H9 (cell line): ENCODE data around the gene CSAD. TPM values are rescaled to one million over a fixed set of nuclear protein-coding genes. Genes with fewer than 3 reads are reported as not detected.

ENCODE experiments used
- DNase-seq: peaks from one replicate; pipeline ENCODE4 v3.0.0-alpha.2; 2017
- H2AFZ ChIP-seq: one replicate; pipeline ENCODE4 v1.6.1; 2013; ENCODE audit warnings: mild to moderate bottlenecking, low read length, control low read depth, moderate library complexity
- H2AK5ac ChIP-seq: 2 replicates; pipeline ENCODE4 v1.6.1; 2013; ENCODE audit warnings: low read length, control low read depth, mixed read lengths; ENCODE audit not compliant: insufficient read length
- H2BK120ac ChIP-seq: one replicate; pipeline ENCODE4 v1.6.1; 2013; ENCODE audit warnings: low read depth, mild to moderate bottlenecking, low read length, control low read depth, inconsistent platforms; ENCODE audit not compliant: poor library complexity, severe bottlenecking
- H2BK12ac ChIP-seq: 2 replicates; pipeline ENCODE4 v1.6.1; 2013; ENCODE audit warnings: low read length, control low read depth, mixed read lengths, low read depth; ENCODE audit not compliant: insufficient read length
- H2BK15ac ChIP-seq: 2 replicates; pipeline ENCODE4 v1.6.1; 2013; ENCODE audit warnings: low read depth, low read length, control low read depth
- H2BK20ac ChIP-seq: one replicate; pipeline ENCODE4 v1.6.1; 2013; ENCODE audit warnings: low read depth, mild to moderate bottlenecking, low read length, control low read depth, inconsistent platforms; ENCODE audit not compliant: poor library complexity, severe bottlenecking
- H2BK5ac ChIP-seq: 2 replicates; pipeline ENCODE4 v1.6.1; 2013; ENCODE audit warnings: low read length, control low read depth, mixed read lengths; ENCODE audit not compliant: insufficient read length
- H3K14ac ChIP-seq: 2 replicates; pipeline ENCODE4 v1.6.1; 2013; ENCODE audit warnings: low read length, control low read depth; ENCODE audit not compliant: insufficient read depth
- H3K18ac ChIP-seq: 2 replicates; pipeline ENCODE4 v1.6.1; 2013; ENCODE audit warnings: low read depth, mild to moderate bottlenecking, mixed read lengths, low read length, control low read depth; ENCODE audit not compliant: insufficient read length
- H3K23ac ChIP-seq: 2 replicates; pipeline ENCODE4 v1.6.1; 2013; ENCODE audit warnings: low read length, control low read depth, mixed read lengths, low read depth; ENCODE audit not compliant: insufficient read length
- H3K23me2 ChIP-seq: 2 replicates; pipeline ENCODE4 v1.6.1; 2013; ENCODE audit warnings: low read depth, mild to moderate bottlenecking, mixed read lengths, low read length, control low read depth; ENCODE audit not compliant: insufficient read length, poor library complexity, severe bottlenecking
- H3K27ac ChIP-seq: 2 replicates; pipeline ENCODE4 v1.5.1; 2013; ENCODE audit warnings: low read length, control low read depth, mixed read lengths, low read depth; ENCODE audit not compliant: insufficient read length
- H3K27me3 ChIP-seq: 2 replicates; pipeline ENCODE4 v1.6.1; 2013; ENCODE audit warnings: low read length, control low read depth, inconsistent platforms; ENCODE audit not compliant: insufficient read depth
- H3K4ac ChIP-seq: 2 replicates; pipeline ENCODE4 v1.6.1; 2013; ENCODE audit warnings: low read depth, mild to moderate bottlenecking, control low read depth, inconsistent platforms, low read length, moderate library complexity
- H3K4me1 ChIP-seq: 2 replicates; pipeline ENCODE4 v1.6.1; 2013; ENCODE audit warnings: low read length, control low read depth, inconsistent platforms; ENCODE audit not compliant: insufficient read depth
- H3K4me2 ChIP-seq: 2 replicates; pipeline ENCODE4 v1.6.1; 2013; ENCODE audit warnings: low read length, control low read depth, mixed read lengths; ENCODE audit not compliant: insufficient read length, insufficient read depth
- H3K56ac ChIP-seq: 2 replicates; pipeline ENCODE4 v1.6.1; 2013; ENCODE audit warnings: low read depth, mild to moderate bottlenecking, mixed read lengths, low read length, control low read depth; ENCODE audit not compliant: insufficient read length
- H3K79me1 ChIP-seq: 2 replicates; pipeline ENCODE4 v1.6.1; 2013; ENCODE audit warnings: low read depth, mild to moderate bottlenecking, moderate library complexity, low read length, control low read depth, inconsistent platforms; ENCODE audit not compliant: insufficient read depth, poor library complexity, severe bottlenecking
- H3K79me2 ChIP-seq: 2 replicates; pipeline ENCODE4 v1.6.1; 2013; ENCODE audit warnings: low read length, control low read depth, inconsistent platforms; ENCODE audit not compliant: insufficient read depth
- H3K9ac ChIP-seq: 2 replicates; pipeline ENCODE4 v1.6.1; 2013; ENCODE audit warnings: low read length, control low read depth, mixed read lengths; ENCODE audit not compliant: insufficient read length; ENCODE audit errors: extremely low read depth
- H3K9me3 ChIP-seq: one replicate; pipeline ENCODE4 v1.6.1; 2013; ENCODE audit warnings: low read depth, low read length, inconsistent platforms; ENCODE audit not compliant: control insufficient read depth
- H3T11ph ChIP-seq: one replicate; pipeline ENCODE4 v1.6.1; 2013; ENCODE audit warnings: mild to moderate bottlenecking, low read length, control low read depth, inconsistent platforms
- H4K20me1 ChIP-seq: one replicate; pipeline ENCODE4 v1.6.1; 2013; ENCODE audit not compliant: control insufficient read depth, insufficient read length, insufficient read depth
- H4K5ac ChIP-seq: 2 replicates; pipeline ENCODE4 v1.6.1; 2013; ENCODE audit warnings: low read depth, mild to moderate bottlenecking, mixed read lengths, low read length, control low read depth; ENCODE audit not compliant: insufficient read length
- H4K8ac ChIP-seq: replicated peaks from 2 replicates; pipeline ENCODE4 v1.6.1; 2013; ENCODE audit warnings: low read length, control low read depth, mixed read lengths, low read depth; ENCODE audit not compliant: insufficient read length
- H4K91ac ChIP-seq: 2 replicates; pipeline ENCODE4 v1.6.1; 2013; ENCODE audit warnings: low read depth, mild to moderate bottlenecking, moderate library complexity, mixed read lengths, low read length, control low read depth; ENCODE audit not compliant: insufficient read length
- H3K27ac Mint-ChIP-seq, 3 experiments: 2 replicates in 2 of 3; 3 replicates in 1 of 3; pipeline ENCODE4 v1.8.0; 2020 to 2021; ENCODE audit warnings: mixed read lengths in 3 of 3, mild to moderate bottlenecking in 1 of 3, moderate library complexity in 1 of 3
- H3K27me3 Mint-ChIP-seq: 2 replicates; pipeline ENCODE4 v1.8.0; 2021; ENCODE audit warnings: low read depth, mild to moderate bottlenecking, moderate library complexity, mixed read lengths
- H3K36me3 Mint-ChIP-seq, 3 experiments: 2 replicates in 2 of 3; 3 replicates in 1 of 3; pipeline ENCODE4 v1.8.0; 2020 to 2021; ENCODE audit warnings: low read depth in 3 of 3, mixed read lengths in 3 of 3; ENCODE audit not compliant: insufficient read depth in 1 of 3
- H3K4me1 Mint-ChIP-seq, 2 experiments: 2 replicates each; pipeline ENCODE4 v1.8.0; 2020; ENCODE audit warnings: mixed read lengths in 2 of 2
- H3K4me3 Mint-ChIP-seq, 2 experiments: 2 replicates in 1 of 2; 3 replicates in 1 of 2; pipeline ENCODE4 v1.8.0; 2020 to 2021; ENCODE audit warnings: mild to moderate bottlenecking in 2 of 2, mixed read lengths in 2 of 2, moderate library complexity in 1 of 2
- H3K9me3 Mint-ChIP-seq, 2 experiments: 2 replicates in 1 of 2; 3 replicates in 1 of 2; pipeline ENCODE4 v1.8.0; 2020; ENCODE audit warnings: mild to moderate bottlenecking in 2 of 2, mixed read lengths in 2 of 2, moderate library complexity in 1 of 2
- WGBS: extraction: QIAGEN DNeasy Blood & Tissue Kit; methylation state at CpG from one replicate; pipeline ENCODE4 v1.1.7; 2013; ENCODE audit warnings: missing lambda C conversion rate, low lambda C conversion rate, mixed read lengths; ENCODE audit not compliant: insufficient read length; ENCODE audit errors: extremely low coverage; 5-methylcytosine and 5-hydroxymethylcytosine counted together
- total RNA-seq: library from RNA; stranded (reverse); gene quantifications from 2 replicates; pipeline ENCODE4 v1.2.1, GENCODE V29; 2021
- TF ChIP-seq, protein P1 (sequence below): fragments of 200-600 bp; sonication (generic); conservative IDR thresholded peaks from 3 replicates; pipeline ENCODE4 v1.8.0; 2021; ENCODE audit warnings: antibody characterized with exemption, mild to moderate bottlenecking

The CSAD gene
- total RNA-seq, 1 experiment from 2014 or later, result 7.4 TPM

GRCh38 chr12:53193040-53193439, 12.3 kb upstream of the CSAD start:
- Mint-ChIP-seq H3K4me3 (no peak overlapping the region; a peak in 1 of 5 replicates), H3K27ac (no peak overlapping the region), H3K27me3 (peaks cover 71% of the 10 kb centered on the region), H3K36me3 (peaks cover 0 to 6% (median 0%) of the 10 kb centered on the region in 3 experiments; a peak in 4 of 7 replicates), H3K4me1 (peaks cover 14 to 17% of the 10 kb centered on the region in 2 experiments), H3K9me3 (0 out of 5 replicates have a peak, but pooled peaks cover 0 to 1% of the 10 kb centered on the region in 2 experiments)
- H2AFZ ChIP-seq, result no peak overlapping the region
- no peak overlapping the region for H2AK5ac ChIP-seq
- H3K23me2 ChIP-seq, result no peaks in the 10 kb centered on the region
- H3K79me2 ChIP-seq, result no peaks in the 10 kb centered on the region
- H3K9ac ChIP-seq, result no peak overlapping the region
- no peak overlapping the region for H4K8ac ChIP-seq
- no peak overlapping the region for H3K23ac ChIP-seq
- no CpG with 5 or more reads among the region's 9 CpGs for WGBS
- H3K4me1 ChIP-seq, result no peaks in the 10 kb centered on the region
- no peak overlapping the region for H3K18ac ChIP-seq
- no peaks in the 10 kb centered on the region for H3K9me3 ChIP-seq
- no peak overlapping the region for H2BK15ac ChIP-seq
- no peaks in the 10 kb centered on the region for H4K20me1 ChIP-seq
- H4K5ac ChIP-seq, result no peak overlapping the region
- H2BK20ac ChIP-seq, result no peak overlapping the region
- no peak overlapping the region for H3K4me2 ChIP-seq
- H2BK12ac ChIP-seq, result no peak overlapping the region
- H3K4ac ChIP-seq, result no peak overlapping the region
- H3K27ac ChIP-seq, result no peak overlapping the region
- no peaks in the 10 kb centered on the region for H3K79me1 ChIP-seq
- TF ChIP-seq, protein P1, sequence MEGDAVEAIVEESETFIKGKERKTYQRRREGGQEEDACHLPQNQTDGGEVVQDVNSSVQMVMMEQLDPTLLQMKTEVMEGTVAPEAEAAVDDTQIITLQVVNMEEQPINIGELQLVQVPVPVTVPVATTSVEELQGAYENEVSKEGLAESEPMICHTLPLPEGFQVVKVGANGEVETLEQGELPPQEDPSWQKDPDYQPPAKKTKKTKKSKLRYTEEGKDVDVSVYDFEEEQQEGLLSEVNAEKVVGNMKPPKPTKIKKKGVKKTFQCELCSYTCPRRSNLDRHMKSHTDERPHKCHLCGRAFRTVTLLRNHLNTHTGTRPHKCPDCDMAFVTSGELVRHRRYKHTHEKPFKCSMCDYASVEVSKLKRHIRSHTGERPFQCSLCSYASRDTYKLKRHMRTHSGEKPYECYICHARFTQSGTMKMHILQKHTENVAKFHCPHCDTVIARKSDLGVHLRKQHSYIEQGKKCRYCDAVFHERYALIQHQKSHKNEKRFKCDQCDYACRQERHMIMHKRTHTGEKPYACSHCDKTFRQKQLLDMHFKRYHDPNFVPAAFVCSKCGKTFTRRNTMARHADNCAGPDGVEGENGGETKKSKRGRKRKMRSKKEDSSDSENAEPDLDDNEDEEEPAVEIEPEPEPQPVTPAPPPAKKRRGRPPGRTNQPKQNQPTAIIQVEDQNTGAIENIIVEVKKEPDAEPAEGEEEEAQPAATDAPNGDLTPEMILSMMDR, result no peak
- peaks cover 11% of the 10 kb centered on the region; the same call in 1 of the 2 replicates for H3K27me3 ChIP-seq
- no peak overlapping the region for H4K91ac ChIP-seq
- no peak for DNase-seq
- no peak overlapping the region for H2BK5ac ChIP-seq
- no peak overlapping the region for H3T11ph ChIP-seq
- no peak overlapping the region for H3K56ac ChIP-seq
- no peak overlapping the region for H2BK120ac ChIP-seq
- no peak overlapping the region for H3K14ac ChIP-seq
